KOPT-K1 (cell line): ENCODE data around the gene FCER1G.
"Not testable (repeated sequence)": the region's sequence is repeated elsewhere in the genome, so short reads cannot be mapped to it uniquely, and the experiment has no call there.

Source experiments
- H3K27ac ChIP-seq: fragments of 200-600 bp; sonication (generic); 2 replicates; pipeline ENCODE4 v1.5.1; 2016; ENCODE audit warnings: antibody characterized with exemption, mild to moderate bottlenecking, low read depth, low read length; ENCODE audit not compliant: poor library complexity, severe bottlenecking
- H3K36me3 ChIP-seq: fragments of 200-600 bp; sonication (generic); 2 replicates; pipeline ENCODE4 v1.5.1; 2017; ENCODE audit warnings: antibody characterized with exemption, mild to moderate bottlenecking, low read length, moderate library complexity; ENCODE audit not compliant: insufficient read depth
- H3K9me3 ChIP-seq: fragments of 200-600 bp; sonication (generic); 2 replicates; pipeline ENCODE4 v1.5.1; 2017; ENCODE audit warnings: antibody characterized with exemption, low read length, mild to moderate bottlenecking; ENCODE audit not compliant: insufficient read depth, poor library complexity, severe bottlenecking

Gene FCER1G

GRCh38 chr1:161227196-161227871 lies 12.2 kb downstream of the FCER1G start:
- no peaks in the 10 kb centered on the region for H3K9me3 ChIP-seq
- peak overlapping the region; percentile 66 for H3K27ac ChIP-seq
- H3K36me3 ChIP-seq = peaks cover 25% of the 10 kb centered on the region

GRCh38 chr1:161228032-161228431 lies 12.9 kb downstream of the FCER1G start:
- peak overlapping the region; percentile 66 for H3K27ac ChIP-seq
- no peaks in the 10 kb centered on the region for H3K9me3 ChIP-seq
- H3K36me3 ChIP-seq = peaks cover 25% of the 10 kb centered on the region

- Histone ChIP-seq H3K27ac (no peak overlapping the region), H3K36me3 (peaks cover 25% of the 10 kb centered on the region), H3K9me3 (no peaks in the 10 kb centered on the region)
Observed at GRCh38 chr1:161229896-161230295, 14.8 kb downstream of the FCER1G start.

- H3K27ac ChIP-seq = no peak overlapping the region
- H3K9me3 ChIP-seq = no peaks in the 10 kb centered on the region
- H3K36me3 ChIP-seq = peaks cover 25% of the 10 kb centered on the region
Observed at GRCh38 chr1:161230762-161231161, 15.7 kb downstream of the FCER1G start.

GRCh38 chr1:161233102-161233501 lies 18.0 kb downstream of the FCER1G start:
- peaks cover 23% of the 10 kb centered on the region for H3K36me3 ChIP-seq
- no peaks in the 10 kb centered on the region for H3K9me3 ChIP-seq
- no peak overlapping the region for H3K27ac ChIP-seq

GRCh38 chr1:161235957-161236775 lies 21.1 kb downstream of the FCER1G start:
- Histone ChIP-seq H3K36me3 (no peaks in the 10 kb centered on the region), H3K9me3 (no peaks in the 10 kb centered on the region), H3K27ac (no peak overlapping the region)

- Histone ChIP-seq H3K36me3 (no peaks in the 10 kb centered on the region), H3K27ac (no peak within 1 kb of the TSS), H3K9me3 (no peaks in the 10 kb centered on the region)
Observed at GRCh38 chr1:161238039-161238473, 23.0 kb downstream of the FCER1G start, which contains the start of gene NR1I3. NR1I3 (minus strand) TSS chr1:161238203; CDS start chr1:161236565, 1,638 bp downstream.

- Histone ChIP-seq H3K36me3 (no peaks in the 10 kb centered on the region), H3K27ac (no peak overlapping the region), H3K9me3 (no peaks in the 10 kb centered on the region)
Observed at GRCh38 chr1:161241682-161242081, 26.6 kb downstream of the FCER1G start.

- H3K36me3 ChIP-seq = no peaks in the 10 kb centered on the region
- no peak overlapping the region for H3K27ac ChIP-seq
- no peaks in the 10 kb centered on the region for H3K9me3 ChIP-seq
Observed at GRCh38 chr1:161242313-161242712, 27.2 kb downstream of the FCER1G start.

GRCh38 chr1:161244888-161245287 lies 29.8 kb downstream of the FCER1G start:
- Histone ChIP-seq H3K36me3 (no peaks in the 10 kb centered on the region), H3K9me3 (no peaks in the 10 kb centered on the region)

GRCh38 chr1:161250100-161250499 lies 35.0 kb downstream of the FCER1G start:
- H3K36me3 ChIP-seq, H3K9me3 ChIP-seq, H3K27ac ChIP-seq: not testable (repeated sequence)

More at GRCh38 chr1:161244888-161245287, 29.8 kb downstream of the FCER1G start:
- no peak overlapping the region for H3K27ac ChIP-seq

- Histone ChIP-seq H3K9me3 (no peaks in the 10 kb centered on the region), H3K27ac (no peak overlapping the region), H3K36me3 (no peaks in the 10 kb centered on the region)
Observed at GRCh38 chr1:161250829-161251228, 35.7 kb downstream of the FCER1G start.

GRCh38 chr1:161251579-161251978 lies 36.5 kb downstream of the FCER1G start:
- Histone ChIP-seq H3K27ac (no peak overlapping the region), H3K36me3 (no peaks in the 10 kb centered on the region), H3K9me3 (peaks cover 7% of the 10 kb centered on the region)

GRCh38 chr1:161255302-161255701 lies 40.2 kb downstream of the FCER1G start:
- not testable (repeated sequence) for H3K36me3 ChIP-seq, H3K27ac ChIP-seq
- peaks cover 31% of the 10 kb centered on the region for H3K9me3 ChIP-seq

- H3K36me3 ChIP-seq, H3K27ac ChIP-seq: not testable (repeated sequence)
- H3K9me3 ChIP-seq = peaks cover 31% of the 10 kb centered on the region
Observed at GRCh38 chr1:161255955-161256520, 40.9 kb downstream of the FCER1G start.
